Activated CD8-positive, alpha-beta memory T cell treated with anti-CD3 and anti-CD28 coated beads for 36 hours (primary cell): Measurements from ENCODE around the gene HMCN2. TPM values are rescaled to one million over a fixed set of nuclear protein-coding genes. Genes with fewer than 3 reads are reported as not detected.
"Not testable (repeated sequence)": the region's sequence is repeated elsewhere in the genome, so short reads cannot be mapped to it uniquely, and the experiment has no call there.

ENCODE experiments used
- CTCF ChIA-PET: fragments of 350-600 bp; sonication (Branson Sonifier 250); formaldehyde crosslinking; loops from one replicate; lab custom pipeline; 2021; ENCODE audit warnings: antibody characterized with exemption; lab: Charles Lee
- POLR2A ChIA-PET: fragments of 350-600 bp; sonication (Branson Sonifier 250); formaldehyde crosslinking; loops from one replicate; lab custom pipeline; 2021; ENCODE audit warnings: antibody characterized with exemption; lab: Charles Lee
- total RNA-seq, 2 experiments: library from RNA; stranded (reverse); gene quantifications; one replicate each; pipeline ENCODE4 v1.2.3, GENCODE V29; 2021

The HMCN2 gene
- total RNA-seq, 2 experiments from 2014 or later, result not detected

- ChIA-PET POLR2A (no interaction called here), CTCF (interaction anchor here (0.7 to 1.0 kb wide), 3 partner anchors 8 to 353 kb away, joined by 3 to 6 read pairs (median 4); no protein-coding TSS in a partner anchor)
These were observed 27.6 kb upstream of the HMCN2 start for GRCh38 chr9:130237763-130238524.

GRCh38 chr9:130239363-130239695, 26.2 kb upstream of the HMCN2 start:
- POLR2A ChIA-PET, result interaction anchor here (1.1 kb wide), 1 partner anchor 111 kb away, joined by 4 read pairs; no protein-coding TSS in a partner anchor
- CTCF ChIA-PET, result interaction anchor here (5.5 kb wide), 1 partner anchor 132 kb away, joined by 34 read pairs; no protein-coding TSS in a partner anchor

- POLR2A ChIA-PET, result interaction anchor here (0.5 to 1.1 kb wide), 2 partner anchors 112 to 511 kb away, joined by 3 to 4 read pairs; no protein-coding TSS in a partner anchor
- CTCF ChIA-PET, result interaction anchor here (0.8 to 5.5 kb wide), 2 partner anchors 132 to 140 kb away, joined by 4 to 34 read pairs; no protein-coding TSS in a partner anchor
These were observed 25.8 kb upstream of the HMCN2 start for GRCh38 chr9:130239741-130240241.

- POLR2A ChIA-PET, result interaction anchor here (0.5 kb wide), 1 partner anchor 512 kb away, joined by 3 read pairs; no protein-coding TSS in a partner anchor
- CTCF ChIA-PET, result interaction anchor here (0.8 to 5.5 kb wide), 2 partner anchors 133 to 141 kb away, joined by 4 to 34 read pairs; no protein-coding TSS in a partner anchor
These were observed 25.0 kb upstream of the HMCN2 start for GRCh38 chr9:130240410-130241197.

- ChIA-PET POLR2A (no interaction called here), CTCF (interaction anchor here (0.6 to 5.5 kb wide), 4 partner anchors 11 to 354 kb away, joined by 3 to 34 read pairs (median 4); no protein-coding TSS in a partner anchor)
These were observed 24.4 kb upstream of the HMCN2 start for GRCh38 chr9:130241198-130241535.

- ChIA-PET CTCF (interaction anchor here (0.8 to 5.5 kb wide), 12 partner anchors 12 to 353 kb away, joined by 3 to 34 read pairs (median 4); no protein-coding TSS in a partner anchor), POLR2A (no interaction called here)
These were observed 23.1 kb upstream of the HMCN2 start for GRCh38 chr9:130242270-130243014.

GRCh38 chr9:130243015-130243881, 22.3 kb upstream of the HMCN2 start:
- ChIA-PET CTCF (interaction anchor here (0.8 to 5.5 kb wide), 12 partner anchors 12 to 354 kb away, joined by 3 to 34 read pairs (median 4); no protein-coding TSS in a partner anchor), POLR2A (no interaction called here)

GRCh38 chr9:130243882-130244170, 21.7 kb upstream of the HMCN2 start:
- ChIA-PET CTCF (interaction anchor here (0.6 to 5.5 kb wide), 6 partner anchors 12 to 445 kb away, joined by 3 to 34 read pairs (median 6); no protein-coding TSS in a partner anchor), POLR2A (no interaction called here)

- POLR2A ChIA-PET, result no interaction called here
- CTCF ChIA-PET, result interaction anchor here (0.6 to 5.5 kb wide), 5 partner anchors 15 to 446 kb away, joined by 3 to 34 read pairs (median 3); no protein-coding TSS in a partner anchor
These were observed 20.9 kb upstream of the HMCN2 start for GRCh38 chr9:130244548-130245165.

GRCh38 chr9:130245474-130245873, 20.1 kb upstream of the HMCN2 start:
- POLR2A ChIA-PET, result no interaction called here
- CTCF ChIA-PET, result interaction anchor here (1.1 to 1.2 kb wide), 2 partner anchors 117 to 159 kb away, joined by 3 to 5 read pairs; no protein-coding TSS in a partner anchor

- ChIA-PET POLR2A (no interaction called here), CTCF (interaction anchor here (0.6 to 1.3 kb wide), 4 partner anchors 9 to 160 kb away, joined by 3 to 5 read pairs (median 4); no protein-coding TSS in a partner anchor)
These were observed 19.4 kb upstream of the HMCN2 start for GRCh38 chr9:130246126-130246525.

GRCh38 chr9:130254747-130255630, 10.6 kb upstream of the HMCN2 start:
- POLR2A ChIA-PET, result no interaction called here
- CTCF ChIA-PET, result interaction anchor here (0.7 to 1.0 kb wide), 2 partner anchors 8 to 12 kb away, joined by 3 to 5 read pairs; no protein-coding TSS in a partner anchor

- ChIA-PET POLR2A (no interaction called here), CTCF (interaction anchor here (0.8 to 1.0 kb wide), 2 partner anchors 12 to 13 kb away, joined by 3 read pairs; no protein-coding TSS in a partner anchor)
These were observed 9.9 kb upstream of the HMCN2 start for GRCh38 chr9:130255631-130256134.

- ChIA-PET CTCF (interaction anchor here (0.8 kb wide), 1 partner anchor 13 kb away, joined by 3 read pairs; no protein-coding TSS in a partner anchor), POLR2A (no interaction called here)
These were observed 8.9 kb upstream of the HMCN2 start for GRCh38 chr9:130256644-130257043.

- CTCF ChIA-PET, result interaction anchor here (0.7 to 2.1 kb wide), 2 partner anchors 15 to 501 kb away, joined by 7 to 8 read pairs; no protein-coding TSS in a partner anchor
- POLR2A ChIA-PET, result not testable (repeated sequence)
These were observed 7.4 kb upstream of the HMCN2 start for GRCh38 chr9:130258137-130258536.

GRCh38 chr9:130259044-130259443, 6.5 kb upstream of the HMCN2 start:
- CTCF ChIA-PET, result interaction anchor here (0.7 to 2.1 kb wide), 2 partner anchors 16 to 502 kb away, joined by 7 to 8 read pairs; no protein-coding TSS in a partner anchor
- POLR2A ChIA-PET, result no interaction called here
